GM13977 (cell line): ENCODE data around the gene PSMG3.

ENCODE experiments used
- DNase-seq: peaks from one replicate; pipeline ENCODE4 v3.0.0; 2012; ENCODE audit warnings: low spot score
- CTCF ChIP-seq: IDR thresholded peaks from 2 replicates; pipeline ENCODE4 v1.5.1; 2012; ENCODE audit warnings: mild to moderate bottlenecking, control low read depth; ENCODE audit not compliant: insufficient read depth; ENCODE audit errors: extremely low read depth, missing control alignments
- in situ Hi-C: fragments of 300-500 bp; cut with MboI; formaldehyde crosslinking; loops from one replicate; pipeline ENCODE4 v1.12.0; 2022; ENCODE audit warnings: low sequenced_read_pairs, low pct_unique_long_range_greater_than_20kb, mixed read lengths, inconsistent platforms; ENCODE audit not compliant: unreplicated experiment

PSMG3 gene

GRCh38 chr7:1535701-1536454, 34.0 kb downstream of the PSMG3 start:
- no peak for TF ChIP-seq CTCF
- no peak for DNase-seq
- in situ Hi-C loops: no loop called here

GRCh38 chr7:1535100-1535458, 34.8 kb downstream of the PSMG3 start:
- in situ Hi-C loops: no loop called here
- no peak for DNase-seq
- TF ChIP-seq CTCF: no peak

- TF ChIP-seq CTCF: no peak
- no peak for DNase-seq
- in situ Hi-C loops: no loop called here
These were observed 35.3 kb downstream of the PSMG3 start for GRCh38 chr7:1534330-1535099.

- no peak for TF ChIP-seq CTCF
- DNase-seq: peak; percentile 73
- in situ Hi-C loops: no loop called here
These were observed 36.1 kb downstream of the PSMG3 start for GRCh38 chr7:1533547-1534329.

GRCh38 chr7:1533255-1533546, 36.6 kb downstream of the PSMG3 start:
- TF ChIP-seq CTCF: no peak
- no peak for DNase-seq
- in situ Hi-C loops: no loop called here

GRCh38 chr7:1532456-1533254, 37.2 kb downstream of the PSMG3 start:
- in situ Hi-C loops: no loop called here
- DNase-seq: no peak
- TF ChIP-seq CTCF: no peak
